ENCODE results near the gene TBXA2R.

DNA sequence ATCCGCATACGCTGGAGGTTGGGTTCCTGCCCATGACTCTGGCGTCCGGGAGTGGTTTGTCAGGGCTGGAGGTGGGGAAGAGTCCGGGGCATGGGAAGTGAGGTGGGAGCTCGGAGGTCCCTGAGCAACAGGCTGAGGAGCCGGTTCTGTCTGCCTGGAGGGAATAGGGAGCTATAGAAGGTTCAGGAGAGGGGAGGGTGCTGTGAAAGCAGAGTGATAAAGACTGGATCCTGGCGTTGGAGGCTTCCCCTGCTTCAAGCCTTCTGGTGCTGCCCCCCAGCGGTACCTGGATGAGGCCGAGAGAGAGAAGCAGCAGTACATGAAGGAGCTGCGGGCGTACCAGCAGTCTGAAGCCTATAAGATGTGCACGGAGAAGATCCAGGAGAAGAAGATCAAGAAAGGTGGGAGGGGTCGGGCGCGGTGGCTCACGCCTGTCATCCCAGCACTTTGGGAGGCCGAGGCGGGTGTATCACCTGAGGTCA, 31.4 kb downstream of the TBXA2R start:
- TF ChIP-seq EZH2phosphoT487 (IDR thresholded peaks at IDR 0.05; ENCODE audit: low read depth, severe bottlenecking, unreplicated experiment) (no peak), EZH2 (IDR thresholded peaks at IDR 0.05; ENCODE audit: borderline replicate concordance) (no peak)
- TF ChIP-seq, protein P1, sequence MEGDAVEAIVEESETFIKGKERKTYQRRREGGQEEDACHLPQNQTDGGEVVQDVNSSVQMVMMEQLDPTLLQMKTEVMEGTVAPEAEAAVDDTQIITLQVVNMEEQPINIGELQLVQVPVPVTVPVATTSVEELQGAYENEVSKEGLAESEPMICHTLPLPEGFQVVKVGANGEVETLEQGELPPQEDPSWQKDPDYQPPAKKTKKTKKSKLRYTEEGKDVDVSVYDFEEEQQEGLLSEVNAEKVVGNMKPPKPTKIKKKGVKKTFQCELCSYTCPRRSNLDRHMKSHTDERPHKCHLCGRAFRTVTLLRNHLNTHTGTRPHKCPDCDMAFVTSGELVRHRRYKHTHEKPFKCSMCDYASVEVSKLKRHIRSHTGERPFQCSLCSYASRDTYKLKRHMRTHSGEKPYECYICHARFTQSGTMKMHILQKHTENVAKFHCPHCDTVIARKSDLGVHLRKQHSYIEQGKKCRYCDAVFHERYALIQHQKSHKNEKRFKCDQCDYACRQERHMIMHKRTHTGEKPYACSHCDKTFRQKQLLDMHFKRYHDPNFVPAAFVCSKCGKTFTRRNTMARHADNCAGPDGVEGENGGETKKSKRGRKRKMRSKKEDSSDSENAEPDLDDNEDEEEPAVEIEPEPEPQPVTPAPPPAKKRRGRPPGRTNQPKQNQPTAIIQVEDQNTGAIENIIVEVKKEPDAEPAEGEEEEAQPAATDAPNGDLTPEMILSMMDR (IDR thresholded peaks at IDR 0.05; ENCODE audit: poor library complexity): peak; percentile 22
